IMR-90 (cell line): ENCODE measurements around the gene CCDC69.

Experiments
- BHLHE40 ChIP-seq: fragments of 150-350 bp; IDR thresholded peaks from 2 replicates; pipeline ENCODE4 v1.6.1; 2016; ENCODE audit warnings: mild to moderate bottlenecking, low read depth, low read length
- CEBPB ChIP-seq: IDR thresholded peaks from 2 replicates; pipeline ENCODE4 v1.6.1; 2012; ENCODE audit warnings: low read depth, low read length, improper control_type of control experiment
- CHD1 ChIP-seq: IDR thresholded peaks from 2 replicates; pipeline ENCODE4 v1.6.1; 2012; ENCODE audit warnings: low read depth, low read length, improper control_type of control experiment
- FOS ChIP-seq: fragments of 150-350 bp; IDR thresholded peaks from 2 replicates; pipeline ENCODE4 v1.6.1; 2016; ENCODE audit warnings: low read depth, low read length
- MAFK ChIP-seq: IDR thresholded peaks from 2 replicates; pipeline ENCODE4 v1.6.1; 2012; ENCODE audit warnings: low read depth, low read length, improper control_type of control experiment
- MAZ ChIP-seq: IDR thresholded peaks from 2 replicates; pipeline ENCODE4 v1.6.1; 2012; ENCODE audit warnings: low read depth, mild to moderate bottlenecking, low read length, improper control_type of control experiment, moderate library complexity, borderline replicate concordance
- MXI1 ChIP-seq: IDR thresholded peaks from 2 replicates; pipeline ENCODE4 v1.6.1; 2012; ENCODE audit warnings: low read depth, mild to moderate bottlenecking, low read length, moderate library complexity, borderline replicate concordance
- POLR2A ChIP-seq: IDR thresholded peaks from 2 replicates; pipeline ENCODE4 v1.6.1; 2012; ENCODE audit warnings: mild to moderate bottlenecking, low read depth, low read length
- RCOR1 ChIP-seq: IDR thresholded peaks from 2 replicates; pipeline ENCODE4 v1.6.1; 2012; ENCODE audit warnings: mild to moderate bottlenecking, low read length, improper control_type of control experiment; ENCODE audit not compliant: insufficient replicate concordance
- RFX5 ChIP-seq: IDR thresholded peaks from 2 replicates; pipeline ENCODE4 v1.8.0; 2012; ENCODE audit warnings: low read depth, mild to moderate bottlenecking, low read length, moderate library complexity
- SMC3 ChIP-seq: fragments of 150-350 bp; IDR thresholded peaks from 2 replicates; pipeline ENCODE4 v1.6.1; 2016; ENCODE audit warnings: low read depth, mild to moderate bottlenecking, antibody characterized with exemption, low read length, moderate library complexity
- TF ChIP-seq, protein P1 (sequence below): fragments of 150-350 bp; IDR thresholded peaks from 2 replicates; pipeline ENCODE4 v1.6.1; 2017; ENCODE audit warnings: mild to moderate bottlenecking, antibody characterized with exemption, low read length, low read depth
- TF ChIP-seq, protein P2 (sequence below): conservative IDR thresholded peaks from 2 replicates; pipeline ENCODE4 v1.5.1; 2012; ENCODE audit warnings: mild to moderate bottlenecking, low read depth, low read length, improper control_type of control experiment
- TF ChIP-seq, protein P3 (sequence below): fragments of 150-350 bp; IDR thresholded peaks from 2 replicates; pipeline ENCODE4 v1.6.1; 2016; ENCODE audit warnings: low read depth, mild to moderate bottlenecking, low read length, moderate library complexity, borderline replicate concordance

DNA sequence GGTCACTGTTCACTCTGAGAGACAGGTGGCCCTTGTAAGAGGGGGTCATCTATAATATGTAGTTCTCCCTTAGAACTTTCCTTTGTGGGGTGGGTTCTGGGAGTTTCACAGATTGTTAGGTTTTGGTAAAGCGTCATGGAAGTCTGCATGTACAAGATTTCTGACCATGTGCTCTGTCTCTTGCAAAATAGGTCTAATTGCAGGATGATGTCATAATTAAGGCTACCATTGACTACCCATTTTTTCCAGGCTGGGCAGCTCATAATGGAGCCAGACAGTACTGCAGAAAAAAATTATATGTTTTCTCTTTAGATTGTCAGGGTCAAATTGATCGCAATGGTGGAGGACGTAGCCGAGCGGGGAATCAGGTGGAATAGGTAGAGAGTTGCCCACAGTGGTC lies 25.4 kb upstream of the CCDC69 start:
- TF ChIP-seq BHLHE40 (no peak), FOS (no peak), RCOR1 (no peak), CEBPB (no peak), SMC3 (no peak), POLR2A (no peak), MXI1 (no peak), RFX5 (no peak), MAFK (no peak), MAZ (no peak), CHD1 (no peak)
- TF ChIP-seq, protein P1, sequence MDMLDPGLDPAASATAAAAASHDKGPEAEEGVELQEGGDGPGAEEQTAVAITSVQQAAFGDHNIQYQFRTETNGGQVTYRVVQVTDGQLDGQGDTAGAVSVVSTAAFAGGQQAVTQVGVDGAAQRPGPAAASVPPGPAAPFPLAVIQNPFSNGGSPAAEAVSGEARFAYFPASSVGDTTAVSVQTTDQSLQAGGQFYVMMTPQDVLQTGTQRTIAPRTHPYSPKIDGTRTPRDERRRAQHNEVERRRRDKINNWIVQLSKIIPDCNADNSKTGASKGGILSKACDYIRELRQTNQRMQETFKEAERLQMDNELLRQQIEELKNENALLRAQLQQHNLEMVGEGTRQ: no peak
- TF ChIP-seq, protein P2, sequence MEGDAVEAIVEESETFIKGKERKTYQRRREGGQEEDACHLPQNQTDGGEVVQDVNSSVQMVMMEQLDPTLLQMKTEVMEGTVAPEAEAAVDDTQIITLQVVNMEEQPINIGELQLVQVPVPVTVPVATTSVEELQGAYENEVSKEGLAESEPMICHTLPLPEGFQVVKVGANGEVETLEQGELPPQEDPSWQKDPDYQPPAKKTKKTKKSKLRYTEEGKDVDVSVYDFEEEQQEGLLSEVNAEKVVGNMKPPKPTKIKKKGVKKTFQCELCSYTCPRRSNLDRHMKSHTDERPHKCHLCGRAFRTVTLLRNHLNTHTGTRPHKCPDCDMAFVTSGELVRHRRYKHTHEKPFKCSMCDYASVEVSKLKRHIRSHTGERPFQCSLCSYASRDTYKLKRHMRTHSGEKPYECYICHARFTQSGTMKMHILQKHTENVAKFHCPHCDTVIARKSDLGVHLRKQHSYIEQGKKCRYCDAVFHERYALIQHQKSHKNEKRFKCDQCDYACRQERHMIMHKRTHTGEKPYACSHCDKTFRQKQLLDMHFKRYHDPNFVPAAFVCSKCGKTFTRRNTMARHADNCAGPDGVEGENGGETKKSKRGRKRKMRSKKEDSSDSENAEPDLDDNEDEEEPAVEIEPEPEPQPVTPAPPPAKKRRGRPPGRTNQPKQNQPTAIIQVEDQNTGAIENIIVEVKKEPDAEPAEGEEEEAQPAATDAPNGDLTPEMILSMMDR: no peak
- TF ChIP-seq, protein P3, sequence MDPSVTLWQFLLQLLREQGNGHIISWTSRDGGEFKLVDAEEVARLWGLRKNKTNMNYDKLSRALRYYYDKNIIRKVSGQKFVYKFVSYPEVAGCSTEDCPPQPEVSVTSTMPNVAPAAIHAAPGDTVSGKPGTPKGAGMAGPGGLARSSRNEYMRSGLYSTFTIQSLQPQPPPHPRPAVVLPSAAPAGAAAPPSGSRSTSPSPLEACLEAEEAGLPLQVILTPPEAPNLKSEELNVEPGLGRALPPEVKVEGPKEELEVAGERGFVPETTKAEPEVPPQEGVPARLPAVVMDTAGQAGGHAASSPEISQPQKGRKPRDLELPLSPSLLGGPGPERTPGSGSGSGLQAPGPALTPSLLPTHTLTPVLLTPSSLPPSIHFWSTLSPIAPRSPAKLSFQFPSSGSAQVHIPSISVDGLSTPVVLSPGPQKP: no peak
